Measurements from ENCODE around the gene OR2B2.
"Not testable (repeated sequence)": the region's sequence is repeated elsewhere in the genome, so short reads cannot be mapped to it uniquely, and the experiment has no call there.

GRCh38 chr6:27943072-27943471 lies 30.9 kb upstream of the OR2B2 start:
- TF ChIP-seq L3MBTL2 (conservative IDR thresholded peaks at IDR 0.05); NFRKB (IDR thresholded peaks at IDR 0.05); SP1 (IDR thresholded peaks at IDR 0.05); SUZ12 (IDR thresholded peaks at IDR 0.05); CTBP1 (IDR thresholded peaks at IDR 0.05; ENCODE audit: borderline replicate concordance); HDGF (IDR thresholded peaks at IDR 0.05; ENCODE audit: borderline replicate concordance); FOXA1 (IDR thresholded peaks at IDR 0.05); PKNOX1 (IDR thresholded peaks at IDR 0.05); TARDBP (IDR thresholded peaks at IDR 0.05); FOXK2 (IDR thresholded peaks at IDR 0.05); FOXM1 (IDR thresholded peaks at IDR 0.05; ENCODE audit: borderline replicate concordance); ARNT (IDR thresholded peaks at IDR 0.05); ZNF384 (IDR thresholded peaks at IDR 0.05); ELF4 (IDR thresholded peaks at IDR 0.05): not testable (repeated sequence)

All from HEK293T (cell line).